Kasumi-1 (cell line): ENCODE data around the gene ANKRD23.
A peak's percentile ranks its signal among the peaks of the same experiment; 100 is the strongest.
"Not testable (repeated sequence)": the region's sequence is repeated elsewhere in the genome, so short reads cannot be mapped to it uniquely, and the experiment has no call there.

Source experiments
- DNase-seq, 2 experiments: peaks; one replicate each; lab custom pipeline; 2025; lab: John Stamatoyannopoulos, UW

Gene ANKRD23

GRCh38 chr2:96863575-96864342 lies 19.9 kb upstream of the ANKRD23 start:
- DNase-seq = no peak

GRCh38 chr2:96863056-96863455 lies 19.2 kb upstream of the ANKRD23 start:
- not testable (repeated sequence) for DNase-seq

GRCh38 chr2:96861074-96861473 lies 17.3 kb upstream of the ANKRD23 start:
- no peak for DNase-seq

- no peak for DNase-seq
Measured at GRCh38 chr2:96860065-96861029, 16.5 kb upstream of the ANKRD23 start.

DNA sequence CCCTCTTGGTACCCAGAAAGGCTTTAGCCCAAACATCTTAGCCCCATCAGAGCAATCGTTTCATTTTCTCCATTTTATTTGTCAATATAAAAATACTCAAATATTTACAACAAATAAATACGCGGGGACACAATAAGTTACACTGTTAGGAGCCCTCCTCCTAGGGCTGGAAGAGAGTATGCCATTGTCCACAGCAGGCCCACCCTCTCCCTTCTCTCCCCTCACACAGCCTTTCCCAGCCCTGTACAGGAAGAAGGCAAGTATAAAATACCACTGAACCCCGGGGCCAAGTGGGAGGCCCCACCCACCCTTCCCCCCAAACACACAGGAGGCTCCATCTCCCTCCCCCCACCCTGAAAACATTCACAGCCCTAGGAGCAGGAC lies 15.9 kb upstream of the ANKRD23 start:
- DNase-seq = no peak

GRCh38 chr2:96859099-96859649 lies 15.4 kb upstream of the ANKRD23 start:
- DNase-seq = no peak

GRCh38 chr2:96857667-96858372 lies 14.0 kb upstream of the ANKRD23 start, which contains the start of gene ANKRD39:
Gene ANKRD39, minus strand, starts transcription at chr2:96858016. Its CDS starts 29 bp downstream, at chr2:96857987.
- DNase-seq = peak; percentile 94 to 97

DNA sequence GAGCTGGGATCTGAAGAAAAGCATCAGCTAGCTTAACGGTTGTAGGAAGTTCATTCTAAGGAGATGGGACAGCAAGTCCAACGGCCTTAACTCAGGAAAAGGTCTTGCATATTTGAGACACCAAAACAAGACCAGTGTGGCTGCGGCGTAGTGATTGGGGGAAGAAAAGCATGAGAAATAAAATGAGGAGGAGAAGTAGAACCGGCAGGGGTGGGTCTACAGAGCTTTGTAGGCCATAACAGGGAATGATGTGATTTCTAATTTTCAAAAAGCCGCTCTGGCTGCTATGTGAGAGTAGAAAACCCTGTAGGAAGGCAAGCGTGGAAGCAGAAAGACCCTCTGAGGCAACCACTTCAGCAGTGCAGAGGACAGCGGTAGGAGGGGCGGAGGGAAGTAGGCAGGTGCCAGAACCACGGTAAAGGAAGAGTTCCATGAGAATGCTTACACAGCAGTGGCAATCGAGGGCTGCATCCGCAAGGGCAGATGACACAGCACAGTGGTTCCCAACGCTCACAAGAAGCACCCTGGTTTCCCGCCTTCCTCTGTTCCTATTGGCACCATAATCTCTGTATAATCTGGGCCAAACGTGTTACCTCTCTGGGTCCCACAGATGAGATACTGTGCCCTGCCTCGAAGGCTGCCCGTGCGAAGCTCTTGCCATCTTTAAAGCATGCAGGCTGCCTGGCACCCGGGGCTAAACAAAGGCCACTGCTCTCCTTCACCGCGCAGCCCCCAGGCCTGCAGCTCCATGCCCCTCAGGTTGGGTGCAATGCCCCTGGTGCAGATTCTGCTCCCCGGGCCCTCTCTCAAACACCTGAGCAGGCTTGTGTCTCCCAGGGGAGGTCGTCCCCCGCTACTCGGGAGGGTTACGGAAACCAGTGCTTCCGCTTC lies 13.2 kb upstream of the ANKRD23 start:
- DNase-seq = peak in 1 of 2 experiments; percentile 18

DNA sequence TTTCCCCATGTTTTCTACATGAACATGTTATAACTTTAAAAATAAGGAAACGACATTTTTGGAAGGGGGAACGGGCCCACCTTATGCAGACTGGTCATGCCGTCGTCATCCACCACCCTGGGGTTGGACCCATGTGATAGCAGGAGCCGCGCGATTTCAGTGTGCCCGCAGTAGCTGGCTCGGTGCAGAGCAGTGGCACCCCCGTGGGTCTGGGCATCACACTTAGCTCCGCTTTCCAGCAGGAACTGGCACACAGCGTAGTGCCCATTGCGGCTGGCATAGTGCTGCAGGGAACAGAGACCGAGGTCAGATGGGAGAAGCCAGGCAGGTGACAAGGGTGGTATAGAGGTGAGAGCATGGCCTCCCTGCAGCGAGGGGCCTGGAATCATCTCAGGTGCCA lies 9.5 kb upstream of the ANKRD23 start:
- no peak for DNase-seq

DNA sequence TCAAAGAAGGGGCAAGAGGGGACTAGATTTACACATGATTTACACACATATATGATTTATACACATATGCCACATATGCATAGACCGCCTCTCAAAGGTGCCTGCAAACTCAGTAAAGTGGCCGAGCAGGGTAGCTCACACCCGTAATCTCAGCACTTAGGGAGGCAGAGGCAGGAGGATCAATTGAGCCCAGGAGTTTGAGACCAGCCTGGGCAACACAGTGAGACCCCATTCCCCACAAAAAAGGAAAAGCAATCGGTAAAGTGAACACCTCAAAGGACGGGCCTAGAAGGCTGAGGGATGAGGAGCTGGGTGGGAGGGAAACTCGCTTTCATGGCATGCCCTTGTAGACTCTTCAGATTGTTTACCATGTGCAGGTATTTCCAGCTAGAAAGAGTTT lies 8.8 kb upstream of the ANKRD23 start:
- DNase-seq = no peak

DNA sequence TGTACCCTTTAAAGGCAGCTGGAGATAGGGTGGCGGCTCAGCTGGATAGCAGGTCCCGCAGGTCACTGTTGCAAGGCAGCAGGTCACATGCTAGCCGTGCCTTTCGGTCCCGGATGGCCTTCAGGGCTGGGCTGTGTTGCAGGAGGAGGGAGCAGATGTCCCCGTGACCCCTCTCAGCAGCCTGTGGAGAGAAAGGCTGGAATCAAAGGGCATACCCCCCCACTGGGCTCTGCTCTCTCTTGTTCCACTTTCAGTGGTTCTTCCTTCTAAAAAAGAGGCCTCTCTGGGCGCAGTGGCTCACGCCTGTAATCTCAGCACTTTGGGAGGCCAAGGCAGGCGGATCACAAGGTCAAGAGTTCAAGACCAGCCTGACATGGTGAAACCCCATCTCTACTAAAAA lies 4.4 kb upstream of the ANKRD23 start:
- DNase-seq = no peak

GRCh38 chr2:96847586-96847985 lies 3.8 kb upstream of the ANKRD23 start:
- no peak for DNase-seq

DNA sequence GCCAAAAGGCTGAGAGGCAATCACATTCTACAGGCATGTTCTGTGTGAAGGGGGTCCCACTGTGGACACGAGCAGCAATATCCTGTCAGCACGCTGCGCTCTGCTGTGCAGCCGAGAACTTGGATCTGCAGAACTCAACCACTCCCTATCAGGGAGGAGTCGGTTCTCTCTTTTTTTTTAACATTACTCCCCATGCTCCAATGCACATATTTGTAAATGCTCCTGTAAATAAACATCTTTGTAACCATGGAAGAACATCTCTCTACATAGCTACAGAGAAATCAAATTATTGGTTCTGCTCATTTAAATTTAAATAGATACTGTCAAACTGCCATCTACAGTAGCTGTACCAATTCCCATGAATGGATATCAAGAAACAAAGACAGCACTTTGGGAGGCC lies 3.0 kb upstream of the ANKRD23 start:
- no peak for DNase-seq

DNA sequence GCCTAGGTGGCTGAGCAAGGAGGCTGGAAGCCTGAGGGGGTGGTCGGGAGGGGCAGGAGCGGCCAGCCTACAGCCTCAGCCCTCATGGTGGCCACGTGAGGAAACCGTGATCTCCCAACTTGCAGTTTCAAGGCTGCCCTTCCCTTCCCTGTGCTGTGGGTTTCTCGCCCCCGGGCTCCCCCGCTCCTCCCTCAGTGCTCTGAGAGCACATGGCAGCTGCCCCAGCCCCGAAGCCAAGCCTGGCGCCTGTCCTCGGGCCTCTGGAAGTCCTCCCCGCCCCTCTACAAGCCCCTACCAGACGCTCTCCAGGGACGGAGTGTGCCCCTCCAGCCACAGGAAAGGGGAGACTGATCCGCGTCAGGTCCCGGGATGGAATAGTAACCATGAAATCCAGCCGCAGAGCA lies 586 bp upstream of the ANKRD23 start:
- DNase-seq = no peak

- DNase-seq = no peak
Measured at GRCh38 chr2:96842600-96842999, 1.2 kb downstream of the ANKRD23 start.

DNA sequence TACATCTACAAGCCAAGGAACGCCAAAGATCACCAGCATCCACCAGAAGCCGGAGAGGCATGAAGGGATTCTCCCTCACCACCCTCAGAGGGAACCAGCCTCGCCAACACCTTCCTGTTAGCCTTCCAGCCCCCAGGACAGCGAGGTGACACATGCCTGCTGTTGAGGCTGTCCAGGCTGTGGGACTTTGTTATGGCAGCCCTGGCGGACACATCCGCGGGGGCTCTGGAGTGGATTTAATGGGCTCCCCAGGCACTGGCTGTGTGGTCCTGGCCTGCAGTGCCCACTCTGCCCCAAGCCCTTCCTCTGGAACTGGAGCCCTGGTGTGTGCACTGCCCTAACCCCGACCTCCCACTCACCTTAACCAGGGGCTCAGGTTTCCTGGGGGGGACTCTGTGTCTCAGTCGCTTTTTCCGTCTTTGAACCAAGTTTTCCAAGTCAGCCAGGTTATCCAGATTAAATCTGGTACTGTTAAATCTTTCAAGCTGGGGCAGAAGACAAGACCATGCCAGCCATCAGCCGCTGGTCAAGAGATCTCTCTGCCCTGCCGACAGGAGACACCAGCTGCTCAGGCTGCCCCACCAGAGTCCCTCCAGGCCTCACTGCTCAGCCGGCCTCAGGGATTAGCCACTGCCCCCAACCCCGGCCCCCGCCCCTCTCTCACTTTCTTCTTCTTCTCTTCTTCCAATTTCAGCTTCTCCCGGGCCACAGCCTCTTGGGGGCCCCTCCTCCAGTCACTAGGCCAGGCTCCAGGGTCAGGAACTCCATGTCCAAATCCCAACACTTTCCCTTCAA lies 1.9 kb downstream of the ANKRD23 start:
- no peak for DNase-seq

- DNase-seq = no peak
Measured at GRCh38 chr2:96839875-96840850, 3.7 kb downstream of the ANKRD23 start.

GRCh38 chr2:96839293-96839874 lies 4.4 kb downstream of the ANKRD23 start:
- no peak for DNase-seq
